Mucosa of descending colon (tissue), 3 donors: ENCODE measurements around the gene IFNG-AS1. TPM values are rescaled to one million over a fixed set of nuclear protein-coding genes. Genes with fewer than 3 reads are reported as not detected.

Experiments used
- ATAC-seq: fragments of 200-7000 bp; cut with Tn5 transposase; one replicate; pipeline ENCODE4 v1.9.1; 2020; ENCODE audit warnings: mild to moderate bottlenecking, moderate library complexity
- DNase-seq, 3 donors: peaks; one replicate each; pipeline ENCODE4 v3.0.0-alpha.2; 2020
- H3K36me3 ChIP-seq: fragments of 200-600 bp; one replicate; pipeline ENCODE4 v1.8.0; 2021; ENCODE audit warnings: low read depth, mild to moderate bottlenecking
- H3K4me1 ChIP-seq: fragments of 200-600 bp; one replicate; pipeline ENCODE4 v1.8.0; 2021; ENCODE audit warnings: low read depth, mild to moderate bottlenecking
- H3K4me3 ChIP-seq: fragments of 200-600 bp; one replicate; pipeline ENCODE4 v1.8.0; 2021; ENCODE audit warnings: mild to moderate bottlenecking
- H3K9me3 ChIP-seq: fragments of 200-600 bp; one replicate; pipeline ENCODE4 v1.8.0; 2021; ENCODE audit warnings: mild to moderate bottlenecking
- CTCF ChIP-seq: fragments of 200-600 bp; IDR thresholded peaks from one replicate; pipeline ENCODE4 v1.8.0; 2022; ENCODE audit warnings: antibody characterized with exemption, mild to moderate bottlenecking
- intact Hi-C, 2 donors: fragments of 100-400 bp; cut with DNase I in 1 of 2; cut with micrococcal nuclease in 1 of 2; formaldehyde crosslinking; loops; one replicate each; pipeline versions ENCODE4 v1.11.0 to v1.11.1; 2022; cut with DNase I, micrococcal nuclease
- total RNA-seq, 3 donors: library from RNA; stranded (reverse); fragmentation: NEBNext Ultra II Directional in 2 of 3; extraction: Animal tissue kit (Norgen Biotek cat#: 25700) in 2 of 3; gene quantifications; one replicate each; pipeline versions ENCODE4 v1.2.1 to v1.2.4, GENCODE V29; 2021 to 2023
- donor health status: DM: no; HTN: no; CAD: no; lungs with moderate emphysema.
- donor health status: DM: no; HTN: no; CAD: no.
- donor health status: DM: no; HTN: yes; CAD: no.

IFNG-AS1 gene
- total RNA-seq, 3 donors from 2014 or later, result 0.17 to 0.70 TPM; not detected in 1

GRCh38 chr12:68042212-68042699, 53.0 kb downstream of the IFNG-AS1 start:
- ATAC-seq, result peak; percentile 29
- intact Hi-C loops, result no loop called here
- TF ChIP-seq CTCF, result no peak
- Histone ChIP-seq H3K4me3 (no peak overlapping the region), H3K9me3 (no peaks in the 10 kb centered on the region), H3K36me3 (no peaks in the 10 kb centered on the region), H3K4me1 (no peaks in the 10 kb centered on the region)
- no peak for DNase-seq

- TF ChIP-seq CTCF, result no peak
- ATAC-seq, result no peak
- Histone ChIP-seq H3K36me3 (no peaks in the 10 kb centered on the region), H3K4me3 (no peak overlapping the region), H3K9me3 (no peaks in the 10 kb centered on the region), H3K4me1 (no peaks in the 10 kb centered on the region)
- intact Hi-C loops, result no loop called here
- DNase-seq, result no peak
Measured at GRCh38 chr12:68043435-68043834, 54.2 kb downstream of the IFNG-AS1 start.

- no peak for ATAC-seq
- DNase-seq, result no peak
- Histone ChIP-seq H3K36me3 (no peaks in the 10 kb centered on the region), H3K4me1 (no peaks in the 10 kb centered on the region), H3K9me3 (no peaks in the 10 kb centered on the region), H3K4me3 (no peak overlapping the region)
- intact Hi-C loops, result no loop called here
- no peak for TF ChIP-seq CTCF
Measured at GRCh38 chr12:68048648-68049297, 59.5 kb downstream of the IFNG-AS1 start.

- Histone ChIP-seq H3K9me3 (no peaks in the 10 kb centered on the region), H3K36me3 (no peaks in the 10 kb centered on the region), H3K4me1 (no peaks in the 10 kb centered on the region), H3K4me3 (no peak overlapping the region)
- DNase-seq (no peak), ATAC-seq (no peak)
- no peak for TF ChIP-seq CTCF
- intact Hi-C loops, result no loop called here
Measured at GRCh38 chr12:68056300-68056699, 67.1 kb downstream of the IFNG-AS1 start.

- TF ChIP-seq CTCF, result no peak
- peaks cover 6% of the 10 kb centered on the region for H3K9me3 ChIP-seq
- DNase-seq, result no peak
- no peaks in the 10 kb centered on the region for H3K4me1 ChIP-seq
- intact Hi-C loops, result no loop called here
- no peak overlapping the region for H3K4me3 ChIP-seq
- no peak for ATAC-seq
- no peaks in the 10 kb centered on the region for H3K36me3 ChIP-seq
Measured at GRCh38 chr12:68063900-68064590, 74.8 kb downstream of the IFNG-AS1 start.
